Measurements from ENCODE around the gene PTPN2. TPM values are rescaled to one million over a fixed set of nuclear protein-coding genes. Genes with fewer than 3 reads are reported as not detected.

PTPN2 gene
- total RNA-seq, 6 experiments from 2014 or later: 7.5 to 41.1 (median 14.7) TPM

- no peak for TF ChIP-seq POLR2A (IDR thresholded peaks at IDR 0.05)
- no peak for TF ChIP-seq CTCF (IDR thresholded peaks at IDR 0.05)
- Histone ChIP-seq H3K27me3 (no peaks in the 10 kb centered on the region), H3K4me1 (no peaks in the 10 kb centered on the region), H3K36me3 (no peaks in the 10 kb centered on the region), H3K4me3 (no peak overlapping the region), H3K9me3 (no peaks in the 10 kb centered on the region), H3K27ac (no peak overlapping the region)
- 67% methylated on average over 1 of the region's 1 CpG for WGBS (ENCODE audit: insufficient coverage, low coverage, low lambda C conversion rate, missing lambda C conversion rate)
- no peak for DNase-seq
- ATAC-seq: no peak
- intact Hi-C loops (cut with DNase I): no loop called here
Measured at GRCh38 chr18:12922266-12922665, 38.2 kb upstream of the PTPN2 start.

GRCh38 chr18:12921178-12921577 lies 37.1 kb upstream of the PTPN2 start:
- TF ChIP-seq CTCF (IDR thresholded peaks at IDR 0.05): no peak
- ATAC-seq (peak in 3 of 4 donors; percentile 36 to 46 (median 45)), DNase-seq (no peak)
- H3K4me3 ChIP-seq: no peak overlapping the region
- H3K4me1 ChIP-seq: no peaks in the 10 kb centered on the region
- H3K27me3 ChIP-seq: no peaks in the 10 kb centered on the region
- WGBS (ENCODE audit: insufficient coverage, low coverage, low lambda C conversion rate, missing lambda C conversion rate): 54% methylated on average over 6 of the region's 7 CpGs
- no peaks in the 10 kb centered on the region for H3K9me3 ChIP-seq
- intact Hi-C loops (cut with DNase I): no loop called here
- no peak overlapping the region for H3K27ac ChIP-seq
- H3K36me3 ChIP-seq: no peaks in the 10 kb centered on the region

- DNase-seq (no peak), ATAC-seq (peak in 1 of 4 donors; percentile 23)
- no peak for TF ChIP-seq POLR2A (IDR thresholded peaks at IDR 0.05)
- TF ChIP-seq CTCF (IDR thresholded peaks at IDR 0.05): no peak
- no peak overlapping the region for H3K27ac ChIP-seq
- 56% methylated on average over 9 of the region's 75 CpGs for WGBS (ENCODE audit: insufficient coverage, low coverage, low lambda C conversion rate, missing lambda C conversion rate)
- H3K36me3 ChIP-seq: no peaks in the 10 kb centered on the region
- no peak overlapping the region for H3K4me3 ChIP-seq
- intact Hi-C loops (cut with DNase I): no loop called here
- H3K27me3 ChIP-seq: peaks cover 0 to 6% of the 10 kb centered on the region in 2 donors
- peaks cover 0 to 8% (median 0%) of the 10 kb centered on the region in 4 donors for H3K4me1 ChIP-seq
- no peaks in the 10 kb centered on the region for H3K9me3 ChIP-seq
Measured at GRCh38 chr18:12911929-12912703, 28.1 kb upstream of the PTPN2 start.

- H3K27me3 ChIP-seq: peaks cover 0 to 6% of the 10 kb centered on the region in 2 donors
- no peaks in the 10 kb centered on the region for H3K36me3 ChIP-seq
- H3K9me3 ChIP-seq: no peaks in the 10 kb centered on the region
- peak overlapping the region in 1 of 3 donors; percentile 8 for H3K27ac ChIP-seq
- DNase-seq: peak in 1 of 3 donors; percentile 30
- 14% methylated on average over 12 of the region's 75 CpGs for WGBS (ENCODE audit: insufficient coverage, low coverage, low lambda C conversion rate, missing lambda C conversion rate)
- peaks cover 0 to 8% (median 0%) of the 10 kb centered on the region in 4 donors for H3K4me1 ChIP-seq
- intact Hi-C loops (cut with DNase I): no loop called here
- H3K4me3 ChIP-seq: peak overlapping the region in 2 of 3 donors; percentile 16 to 27
- TF ChIP-seq POLR2A (IDR thresholded peaks at IDR 0.05): no peak
- no peak for TF ChIP-seq CTCF (IDR thresholded peaks at IDR 0.05)
- peak; percentile 61 to 75 (median 64) for ATAC-seq
Measured at GRCh38 chr18:12911025-12911928, 27.2 kb upstream of the PTPN2 start.

Data from right lobe of liver (tissue), 6 donors.